Left ventricle myocardium inferior (tissue), 1 donor: ENCODE measurements around the gene EPHB3. TPM values are rescaled to one million over a fixed set of nuclear protein-coding genes. Genes with fewer than 3 reads are reported as not detected.

ENCODE experiments used
- DNase-seq: peaks from one replicate; pipeline ENCODE4 v3.0.0-alpha.2; 2020
- H3K27ac ChIP-seq: fragments of 200-600 bp; replicated peaks from 2 replicates; pipeline ENCODE4 v1.8.0; 2021
- H3K27me3 ChIP-seq: fragments of 200-600 bp; 2 replicates; pipeline ENCODE4 v1.8.0; 2021; ENCODE audit warnings: low read depth
- H3K36me3 ChIP-seq: fragments of 200-600 bp; 2 replicates; pipeline ENCODE4 v1.8.0; 2021
- H3K4me1 ChIP-seq: fragments of 200-600 bp; 2 replicates; pipeline ENCODE4 v1.8.0; 2021
- H3K4me3 ChIP-seq: fragments of 200-600 bp; 2 replicates; pipeline ENCODE4 v1.8.0; 2021; ENCODE audit warnings: mild to moderate bottlenecking, moderate library complexity
- H3K9me3 ChIP-seq: fragments of 200-600 bp; replicated peaks from 2 replicates; pipeline ENCODE4 v1.8.0; 2021
- CTCF ChIP-seq: fragments of 200-600 bp; IDR thresholded peaks from 2 replicates; pipeline ENCODE4 v1.8.0; 2021; ENCODE audit warnings: antibody characterized with exemption, mild to moderate bottlenecking, borderline replicate concordance
- intact Hi-C: fragments of 100-400 bp; cut with micrococcal nuclease; formaldehyde crosslinking; loops from one replicate; pipeline ENCODE4 v1.11.0; 2022
- total RNA-seq: library from RNA; stranded (reverse); fragmentation: NEBNext Ultra II Directional; extraction: Animal tissue kit (Norgen Biotek cat#: 25700); gene quantifications from one replicate; pipeline ENCODE4 v1.2.1, GENCODE V29; 2021
- donor health status: DM: no; HTN: yes; CAD: no; lungs with severe emphysema.

EPHB3 gene
- total RNA-seq, 1 donor from 2014 or later, result 5.0 TPM

- no peak overlapping the region for H3K27ac ChIP-seq
- H3K27me3 ChIP-seq, result peaks cover 69% of the 10 kb centered on the region
- H3K4me3 ChIP-seq, result no peak overlapping the region
- peaks cover 3% of the 10 kb centered on the region for H3K4me1 ChIP-seq
- no peaks in the 10 kb centered on the region for H3K9me3 ChIP-seq
- intact Hi-C loops, result loop anchor here (5.0 kb wide), 1 partner anchor 170 kb away; no protein-coding TSS in a partner anchor
- no peak for DNase-seq
- TF ChIP-seq CTCF, result no peak
- no peaks in the 10 kb centered on the region for H3K36me3 ChIP-seq
Observed at GRCh38 chr3:184541886-184542562, 19.6 kb upstream of the EPHB3 start.

- H3K4me3 ChIP-seq, result no peak overlapping the region
- TF ChIP-seq CTCF, result no peak
- no peak overlapping the region for H3K27ac ChIP-seq
- no peaks in the 10 kb centered on the region for H3K36me3 ChIP-seq
- no peaks in the 10 kb centered on the region for H3K9me3 ChIP-seq
- intact Hi-C loops, result loop anchor here (5.0 kb wide), 1 partner anchor 170 kb away; no protein-coding TSS in a partner anchor
- no peak for DNase-seq
- peaks cover 68% of the 10 kb centered on the region for H3K27me3 ChIP-seq
- peaks cover 3% of the 10 kb centered on the region for H3K4me1 ChIP-seq
Observed at GRCh38 chr3:184542577-184542976, 19.0 kb upstream of the EPHB3 start.

- Histone ChIP-seq H3K27ac (no peak overlapping the region), H3K36me3 (no peaks in the 10 kb centered on the region), H3K4me1 (peaks cover 3% of the 10 kb centered on the region), H3K4me3 (no peak overlapping the region), H3K27me3 (peaks cover 62% of the 10 kb centered on the region), H3K9me3 (no peaks in the 10 kb centered on the region)
- intact Hi-C loops, result loop anchor here (5.0 kb wide), 1 partner anchor 171 kb away; no protein-coding TSS in a partner anchor
- no peak for DNase-seq
- TF ChIP-seq CTCF, result no peak
Observed at GRCh38 chr3:184543256-184543655, 18.3 kb upstream of the EPHB3 start.

GRCh38 chr3:184543843-184544512 lies 17.6 kb upstream of the EPHB3 start:
- Histone ChIP-seq H3K27ac (no peak overlapping the region), H3K4me3 (no peak overlapping the region), H3K27me3 (peaks cover 61% of the 10 kb centered on the region), H3K9me3 (no peaks in the 10 kb centered on the region), H3K36me3 (no peaks in the 10 kb centered on the region), H3K4me1 (peaks cover 3% of the 10 kb centered on the region)
- peak; percentile 49 for DNase-seq
- TF ChIP-seq CTCF, result peak; percentile 96
- intact Hi-C loops, result loop anchor here (5.0 kb wide), 1 partner anchor 172 kb away; no protein-coding TSS in a partner anchor

- intact Hi-C loops, result loop anchor here (5.0 kb wide), 1 partner anchor 172 kb away; no protein-coding TSS in a partner anchor
Observed at GRCh38 chr3:184544513-184544861, 17.1 kb upstream of the EPHB3 start.

More at GRCh38 chr3:184544513-184544861, 17.1 kb upstream of the EPHB3 start:
- Histone ChIP-seq H3K27me3 (peaks cover 60% of the 10 kb centered on the region), H3K4me1 (peaks cover 3% of the 10 kb centered on the region), H3K36me3 (no peaks in the 10 kb centered on the region), H3K27ac (no peak overlapping the region), H3K4me3 (no peak overlapping the region), H3K9me3 (no peaks in the 10 kb centered on the region)
- DNase-seq, result no peak
- no peak for TF ChIP-seq CTCF
